ENCODE data around the gene UGGT2. TPM values are rescaled to one million over a fixed set of nuclear protein-coding genes. Genes with fewer than 3 reads are reported as not detected.

UGGT2 gene
- total and polyA plus RNA-seq, 2 donors (not counting 1 experiment from before 2014, with no cell fraction given): 0.39 to 6.7 TPM

GRCh38 chr13:95801825-95802224 lies 251.4 kb downstream of the UGGT2 start:
- Histone ChIP-seq H3K79me2 (ENCODE audit: control insufficient read depth, insufficient read depth, low read length) (no peaks in the 10 kb centered on the region), H2AFZ (ENCODE audit: insufficient read depth, low read depth, low read length, poor library complexity, severe bottlenecking) (no peak overlapping the region), H3K4me2 (replicated peaks; ENCODE audit: low read depth, low read length, poor library complexity, severe bottlenecking) (no peak overlapping the region), H3K9ac (ENCODE audit: low read length) (no peak overlapping the region), H3K9me3 (ENCODE audit: control extremely low read depth in 1 of 3, control insufficient read depth in 2 of 3, insufficient read depth in 1 of 3, low read length in 2 of 3) (peaks cover 0 to 4% (median 4%) of the 10 kb centered on the region in 3 donors), H4K20me1 (ENCODE audit: control insufficient read depth, insufficient read depth, low read length, poor library complexity, severe bottlenecking) (no peaks in the 10 kb centered on the region), H3K27me3 (replicated peaks in 1 of 4; ENCODE audit: control extremely low read depth in 1 of 4, control insufficient read depth in 3 of 4, insufficient read depth in 4 of 4, low read length in 3 of 4) (no peaks in the 10 kb centered on the region), H3K4me3 (ENCODE audit: control extremely low read depth in 1 of 5, extremely low read depth in 1 of 5, insufficient read depth in 1 of 5, low read depth in 2 of 5, low read length in 4 of 5) (no peak overlapping the region), H3K36me3 (replicated peaks in 1 of 2; ENCODE audit: control extremely low read depth in 1 of 2, control insufficient read depth in 1 of 2, extremely low read depth in 1 of 2, insufficient read depth in 2 of 2, low read length in 1 of 2) (no peaks in the 10 kb centered on the region), H3K27ac (ENCODE audit: low read length in 2 of 2) (no peak overlapping the region), H3K4me1 (ENCODE audit: control insufficient read depth in 2 of 2, insufficient read depth in 2 of 2, low read length in 2 of 2) (no peaks in the 10 kb centered on the region)
- no peak overlapping the region for H3K4me3 Mint-ChIP-seq
- no peak for DNase-seq
- intact Hi-C loops (cut with micrococcal nuclease): no loop called here
- H3K9me3 Mint-ChIP-seq (ENCODE audit: insufficient read depth): no peaks in the 10 kb centered on the region
- no CpG with 5 or more reads among the region's 4 CpGs for WGBS (ENCODE audit: insufficient coverage)
- ATAC-seq (ENCODE audit: low read depth): no peak
- H3K27ac Mint-ChIP-seq: no peak overlapping the region
- POLR2A ChIA-PET: no interaction called here
- no peak for TF ChIP-seq CTCF (IDR thresholded peaks at IDR 0.05)
- TF ChIP-seq EZH2 (IDR thresholded peaks at IDR 0.05; ENCODE audit: borderline replicate concordance, insufficient read depth, low read depth, low read length, poor library complexity, severe bottlenecking): no peak
- CTCF ChIA-PET: no interaction called here
- no peaks in the 10 kb centered on the region for H3K4me1 Mint-ChIP-seq
- H3K27me3 Mint-ChIP-seq: no peaks in the 10 kb centered on the region

GRCh38 chr13:95800436-95800835 lies 252.8 kb downstream of the UGGT2 start:
- Histone ChIP-seq H3K36me3 (replicated peaks in 1 of 2; ENCODE audit: control extremely low read depth in 1 of 2, control insufficient read depth in 1 of 2, extremely low read depth in 1 of 2, insufficient read depth in 2 of 2, low read length in 1 of 2) (no peaks in the 10 kb centered on the region), H3K9me3 (ENCODE audit: control extremely low read depth in 1 of 3, control insufficient read depth in 2 of 3, insufficient read depth in 1 of 3, low read length in 2 of 3) (peaks cover 0 to 4% (median 0%) of the 10 kb centered on the region in 3 donors), H3K27me3 (replicated peaks in 1 of 4; ENCODE audit: control extremely low read depth in 1 of 4, control insufficient read depth in 3 of 4, insufficient read depth in 4 of 4, low read length in 3 of 4) (no peaks in the 10 kb centered on the region), H2AFZ (ENCODE audit: insufficient read depth, low read depth, low read length, poor library complexity, severe bottlenecking) (no peak overlapping the region), H3K4me2 (replicated peaks; ENCODE audit: low read depth, low read length, poor library complexity, severe bottlenecking) (no peak overlapping the region), H3K4me3 (ENCODE audit: control extremely low read depth in 1 of 5, extremely low read depth in 1 of 5, insufficient read depth in 1 of 5, low read depth in 2 of 5, low read length in 4 of 5) (no peak overlapping the region), H4K20me1 (ENCODE audit: control insufficient read depth, insufficient read depth, low read length, poor library complexity, severe bottlenecking) (no peaks in the 10 kb centered on the region), H3K27ac (ENCODE audit: low read length in 2 of 2) (no peak overlapping the region), H3K4me1 (ENCODE audit: control insufficient read depth in 2 of 2, insufficient read depth in 2 of 2, low read length in 2 of 2) (no peaks in the 10 kb centered on the region), H3K79me2 (ENCODE audit: control insufficient read depth, insufficient read depth, low read length) (no peaks in the 10 kb centered on the region), H3K9ac (ENCODE audit: low read length) (no peak overlapping the region)
- intact Hi-C loops (cut with micrococcal nuclease): no loop called here
- no peak for TF ChIP-seq CTCF (IDR thresholded peaks at IDR 0.05)
- no peak for TF ChIP-seq EZH2 (IDR thresholded peaks at IDR 0.05; ENCODE audit: borderline replicate concordance, insufficient read depth, low read depth, low read length, poor library complexity, severe bottlenecking)
- WGBS (ENCODE audit: insufficient coverage): 86% methylated on average over 1 of the region's 1 CpG
- Mint-ChIP-seq H3K4me1 (no peaks in the 10 kb centered on the region), H3K9me3 (ENCODE audit: insufficient read depth) (no peaks in the 10 kb centered on the region), H3K27ac (no peak overlapping the region), H3K27me3 (no peaks in the 10 kb centered on the region), H3K4me3 (no peak overlapping the region)
- ChIA-PET POLR2A (no interaction called here), CTCF (no interaction called here)
- no peak for DNase-seq
- ATAC-seq (ENCODE audit: low read depth): no peak
